Astrocyte (in vitro differentiated cells and primary cell): ENCODE results near the gene CRISPLD2. TPM values are rescaled to one million over a fixed set of nuclear protein-coding genes. Genes with fewer than 3 reads are reported as not detected.
A peak's percentile ranks its signal among the peaks of the same experiment; 100 is the strongest.

Source experiments
- DNase-seq: peaks from one replicate; pipeline ENCODE4 v3.0.0-alpha.2; 2010; ENCODE audit warnings: low read depth
- FAIRE-seq: peaks from 2 replicates; lab custom pipeline; 2011; peaks lifted over from hg19 to GRCh38; lab: Jason Lieb, UNC
- H2AFZ ChIP-seq: 2 replicates; pipeline ENCODE4 v1.6.0; 2012; ENCODE audit warnings: low read depth, low read length, inconsistent platforms
- H3K27ac ChIP-seq: 2 replicates; pipeline ENCODE4 v1.5.1; 2011; ENCODE audit warnings: low read depth, low read length, inconsistent platforms
- H3K27me3 ChIP-seq: 2 replicates; pipeline ENCODE4 v1.6.0; 2011; ENCODE audit warnings: low read length, inconsistent platforms; ENCODE audit not compliant: insufficient read depth
- H3K36me3 ChIP-seq: 2 replicates; pipeline ENCODE4 v1.5.1; 2011; ENCODE audit warnings: low read length, inconsistent platforms; ENCODE audit not compliant: insufficient read depth
- H3K4me1 ChIP-seq: 2 replicates; pipeline ENCODE4 v1.5.1; 2011; ENCODE audit warnings: low read length, inconsistent platforms; ENCODE audit not compliant: insufficient read depth
- H3K4me2 ChIP-seq: 2 replicates; pipeline ENCODE4 v1.6.0; 2012; ENCODE audit warnings: low read length, inconsistent platforms
- H3K4me3 ChIP-seq: 2 replicates; pipeline ENCODE4 v1.5.1; 2011; ENCODE audit warnings: low read depth, mild to moderate bottlenecking, low read length, inconsistent platforms; ENCODE audit not compliant: insufficient read depth
- H3K79me2 ChIP-seq: 2 replicates; pipeline ENCODE4 v1.6.0; 2012; ENCODE audit warnings: mild to moderate bottlenecking, low read length, inconsistent platforms; ENCODE audit not compliant: insufficient read depth
- H3K9ac ChIP-seq: 2 replicates; pipeline ENCODE4 v1.6.0; 2012; ENCODE audit warnings: mild to moderate bottlenecking, low read length, inconsistent platforms
- H3K9me3 ChIP-seq: 2 replicates; pipeline ENCODE4 v1.5.1; 2012; ENCODE audit warnings: low read depth, mild to moderate bottlenecking, low read length, inconsistent platforms; ENCODE audit not compliant: insufficient read depth
- H4K20me1 ChIP-seq: 2 replicates; pipeline ENCODE4 v1.6.0; 2012; ENCODE audit warnings: low read length, inconsistent platforms; ENCODE audit not compliant: insufficient read depth
- H3K27ac Mint-ChIP-seq: one replicate; pipeline ENCODE4 v1.8.0; 2021; ENCODE audit warnings: mild to moderate bottlenecking, mixed read lengths; ENCODE audit not compliant: unreplicated experiment
- H3K27me3 Mint-ChIP-seq: one replicate; pipeline ENCODE4 v1.8.0; 2021; ENCODE audit warnings: low read depth, mixed read lengths; ENCODE audit not compliant: unreplicated experiment
- H3K36me3 Mint-ChIP-seq: one replicate; pipeline ENCODE4 v1.8.0; 2021; ENCODE audit warnings: low read depth, mixed read lengths; ENCODE audit not compliant: unreplicated experiment
- H3K4me1 Mint-ChIP-seq: one replicate; pipeline ENCODE4 v1.8.0; 2021; ENCODE audit warnings: low read depth, mixed read lengths; ENCODE audit not compliant: unreplicated experiment
- H3K4me3 Mint-ChIP-seq: one replicate; pipeline ENCODE4 v1.8.0; 2021; ENCODE audit warnings: mild to moderate bottlenecking, moderate library complexity, mixed read lengths; ENCODE audit not compliant: unreplicated experiment
- H3K9me3 Mint-ChIP-seq: one replicate; pipeline ENCODE4 v1.8.0; 2021; ENCODE audit warnings: mild to moderate bottlenecking, mixed read lengths; ENCODE audit not compliant: unreplicated experiment
- EZH2 ChIP-seq: IDR thresholded peaks from 2 replicates; pipeline ENCODE4 v1.6.1; 2012; ENCODE audit warnings: mild to moderate bottlenecking, low read length, inconsistent platforms; ENCODE audit not compliant: insufficient read depth
- total RNA-seq: library from RNA; stranded (reverse); gene quantifications from 2 replicates; pipeline ENCODE4 v1.2.1, GENCODE V29; 2021
- TF ChIP-seq, protein P1 (sequence below): IDR thresholded peaks from 2 replicates; pipeline ENCODE4 v1.5.1; 2011; ENCODE audit warnings: low read depth, mild to moderate bottlenecking, inconsistent platforms, low read length, moderate library complexity; ENCODE audit not compliant: insufficient read depth

Gene CRISPLD2
- total RNA-seq, 1 donor from 2014 or later: 1.8 TPM

DNA sequence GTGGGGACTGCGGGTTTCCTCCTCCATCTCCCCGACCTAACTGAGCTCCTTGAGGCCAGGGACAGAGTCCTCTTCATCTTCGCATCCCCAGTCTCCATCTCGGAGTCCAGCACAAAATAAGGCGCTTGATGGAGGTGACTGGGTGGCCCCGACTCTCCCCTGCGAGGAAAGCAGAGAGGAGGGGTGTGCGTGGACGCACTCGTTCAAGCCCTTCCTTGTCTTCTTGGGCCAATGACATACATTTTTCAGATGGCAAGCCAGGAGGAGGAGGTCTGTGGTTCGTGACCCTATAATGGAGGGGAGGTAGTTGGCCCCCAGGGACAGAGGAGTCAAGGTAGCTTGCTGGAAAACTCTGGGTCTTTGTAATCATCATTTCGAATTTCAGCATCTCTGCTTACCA lies 17.2 kb downstream of the CRISPLD2 start:
- peak overlapping the region; percentile 22 for H3K4me2 ChIP-seq
- H3K4me3 ChIP-seq: no peak overlapping the region
- no peaks in the 10 kb centered on the region for H3K79me2 ChIP-seq
- no peak overlapping the region for H3K27ac Mint-ChIP-seq
- peaks cover 32% of the 10 kb centered on the region for H3K4me1 Mint-ChIP-seq
- no peak for FAIRE-seq
- H3K4me1 ChIP-seq: peaks cover 68% of the 10 kb centered on the region
- peaks cover 2% of the 10 kb centered on the region for H3K9me3 Mint-ChIP-seq
- H3K27ac ChIP-seq: peak overlapping the region; percentile 91
- no peak for DNase-seq
- TF ChIP-seq, protein P1, sequence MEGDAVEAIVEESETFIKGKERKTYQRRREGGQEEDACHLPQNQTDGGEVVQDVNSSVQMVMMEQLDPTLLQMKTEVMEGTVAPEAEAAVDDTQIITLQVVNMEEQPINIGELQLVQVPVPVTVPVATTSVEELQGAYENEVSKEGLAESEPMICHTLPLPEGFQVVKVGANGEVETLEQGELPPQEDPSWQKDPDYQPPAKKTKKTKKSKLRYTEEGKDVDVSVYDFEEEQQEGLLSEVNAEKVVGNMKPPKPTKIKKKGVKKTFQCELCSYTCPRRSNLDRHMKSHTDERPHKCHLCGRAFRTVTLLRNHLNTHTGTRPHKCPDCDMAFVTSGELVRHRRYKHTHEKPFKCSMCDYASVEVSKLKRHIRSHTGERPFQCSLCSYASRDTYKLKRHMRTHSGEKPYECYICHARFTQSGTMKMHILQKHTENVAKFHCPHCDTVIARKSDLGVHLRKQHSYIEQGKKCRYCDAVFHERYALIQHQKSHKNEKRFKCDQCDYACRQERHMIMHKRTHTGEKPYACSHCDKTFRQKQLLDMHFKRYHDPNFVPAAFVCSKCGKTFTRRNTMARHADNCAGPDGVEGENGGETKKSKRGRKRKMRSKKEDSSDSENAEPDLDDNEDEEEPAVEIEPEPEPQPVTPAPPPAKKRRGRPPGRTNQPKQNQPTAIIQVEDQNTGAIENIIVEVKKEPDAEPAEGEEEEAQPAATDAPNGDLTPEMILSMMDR: no peak
- no peak for TF ChIP-seq EZH2
- H3K9me3 ChIP-seq: no peaks in the 10 kb centered on the region
- no peaks in the 10 kb centered on the region for H3K27me3 ChIP-seq
- no peak overlapping the region for H3K4me3 Mint-ChIP-seq
- H3K36me3 Mint-ChIP-seq: no peaks in the 10 kb centered on the region
- H3K36me3 ChIP-seq: no peaks in the 10 kb centered on the region
- no peaks in the 10 kb centered on the region for H4K20me1 ChIP-seq
- peaks cover 21% of the 10 kb centered on the region for H3K27me3 Mint-ChIP-seq
- H3K9ac ChIP-seq: peak overlapping the region; percentile 74
- H2AFZ ChIP-seq: no peak overlapping the region

DNA sequence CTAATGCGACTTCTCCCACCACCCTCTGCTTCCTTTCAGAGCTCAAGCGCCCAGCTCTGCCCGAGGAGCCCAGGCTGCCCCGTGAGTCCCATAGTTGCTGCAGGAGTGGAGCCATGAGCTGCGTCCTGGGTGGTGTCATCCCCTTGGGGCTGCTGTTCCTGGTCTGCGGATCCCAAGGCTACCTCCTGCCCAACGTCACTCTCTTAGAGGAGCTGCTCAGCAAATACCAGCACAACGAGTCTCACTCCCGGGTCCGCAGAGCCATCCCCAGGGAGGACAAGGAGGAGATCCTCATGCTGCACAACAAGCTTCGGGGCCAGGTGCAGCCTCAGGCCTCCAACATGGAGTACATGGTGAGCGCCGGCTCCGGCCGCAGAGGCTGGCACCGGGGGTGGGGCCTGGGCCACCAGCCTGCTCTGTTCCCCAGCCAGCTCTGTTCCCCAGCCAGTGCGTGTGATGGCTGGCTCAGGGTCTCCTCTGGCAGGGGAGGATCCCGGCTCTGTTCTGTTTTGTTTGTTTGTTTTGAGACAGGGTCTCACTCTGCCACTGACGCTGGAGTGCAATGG lies 18.7 kb downstream of the CRISPLD2 start:
- FAIRE-seq: no peak
- peaks cover 30% of the 10 kb centered on the region for H3K4me1 Mint-ChIP-seq
- peak overlapping the region; percentile 57 for H3K9ac ChIP-seq

DNA sequence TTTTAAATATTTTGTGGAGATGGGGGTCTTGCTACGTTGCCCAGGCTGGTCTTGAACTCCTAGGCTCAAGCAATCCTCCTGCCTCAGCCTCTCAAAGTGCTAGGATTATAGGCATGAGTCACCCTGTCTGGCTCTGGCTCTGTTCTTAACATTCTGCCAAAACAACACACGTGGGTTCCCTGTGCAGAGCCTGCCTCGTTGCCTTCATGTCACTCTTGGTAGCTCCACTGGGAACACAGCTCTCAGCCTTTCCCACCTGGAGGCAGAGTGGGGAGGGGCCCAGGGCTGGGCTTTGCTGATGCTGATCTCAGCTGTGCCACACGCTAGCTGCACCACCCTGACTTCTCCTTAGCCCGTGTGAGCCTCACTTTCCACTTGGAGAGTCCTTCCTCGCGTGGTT lies 19.3 kb downstream of the CRISPLD2 start:
- peaks cover 2% of the 10 kb centered on the region for H3K9me3 Mint-ChIP-seq
- peak overlapping the region; percentile 84 for H3K27ac ChIP-seq
- peak overlapping the region; percentile 57 for H3K9ac ChIP-seq
- no peak overlapping the region for H3K4me3 Mint-ChIP-seq
- H3K27ac Mint-ChIP-seq: no peak overlapping the region
- FAIRE-seq: no peak
- no peak overlapping the region for H3K4me3 ChIP-seq
- H3K27me3 ChIP-seq: no peaks in the 10 kb centered on the region
- H3K79me2 ChIP-seq: no peaks in the 10 kb centered on the region
- no peak overlapping the region for H2AFZ ChIP-seq
- peaks cover 30% of the 10 kb centered on the region for H3K4me1 Mint-ChIP-seq
- TF ChIP-seq, protein P1: no peak
- TF ChIP-seq EZH2: no peak
- peak; percentile 78 for DNase-seq
- H3K36me3 ChIP-seq: no peaks in the 10 kb centered on the region
- no peaks in the 10 kb centered on the region for H3K9me3 ChIP-seq
- peaks cover 52% of the 10 kb centered on the region for H3K4me1 ChIP-seq
- H3K4me2 ChIP-seq: peak overlapping the region; percentile 35
- H3K27me3 Mint-ChIP-seq: peaks cover 24% of the 10 kb centered on the region
- no peaks in the 10 kb centered on the region for H3K36me3 Mint-ChIP-seq
- H4K20me1 ChIP-seq: no peaks in the 10 kb centered on the region

More for the DNA sequence above, 18.7 kb downstream of the CRISPLD2 start:
- no peak overlapping the region for H3K27ac Mint-ChIP-seq
- Histone ChIP-seq H3K27me3 (no peaks in the 10 kb centered on the region), H4K20me1 (no peaks in the 10 kb centered on the region), H3K9me3 (no peaks in the 10 kb centered on the region), H3K4me1 (peaks cover 55% of the 10 kb centered on the region), H3K4me2 (peak overlapping the region; percentile 19), H3K4me3 (no peak overlapping the region), H2AFZ (no peak overlapping the region), H3K27ac (peak overlapping the region; percentile 84), H3K79me2 (no peaks in the 10 kb centered on the region), H3K36me3 (no peaks in the 10 kb centered on the region)
- peak; percentile 24 for DNase-seq
- peaks cover 2% of the 10 kb centered on the region for H3K9me3 Mint-ChIP-seq
- H3K36me3 Mint-ChIP-seq: no peaks in the 10 kb centered on the region
- TF ChIP-seq EZH2: no peak
- H3K4me3 Mint-ChIP-seq: no peak overlapping the region
- peaks cover 22% of the 10 kb centered on the region for H3K27me3 Mint-ChIP-seq
